OCI-LY7 (cell line): Measurements from ENCODE around the gene MT1A. TPM values are rescaled to one million over a fixed set of nuclear protein-coding genes. Genes with fewer than 3 reads are reported as not detected.

Experiments
- BruUV-seq: library from RNA; stranded (reverse); fragments of 400-500 nt; replicated peaks from 2 replicates; lab custom pipeline; 2021; lab: Mats Ljungman, UMichigan
- CTCF ChIA-PET: fragments of 300-600 bp; sonication (Branson Sonifier 250); formaldehyde crosslinking; loops from one replicate; lab custom pipeline; 2022; ENCODE audit warnings: antibody characterized with exemption; ENCODE audit not compliant: unreplicated experiment; lab: Charles Lee
- POLR2A ChIA-PET: fragments of 300-600 bp; sonication (Branson Sonifier 250); formaldehyde crosslinking; loops from one replicate; lab custom pipeline; 2022; ENCODE audit warnings: antibody characterized with exemption; lab: Charles Lee
- DNase-seq: peaks from one replicate; pipeline ENCODE4 v3.0.0-alpha.2; 2015; ENCODE audit warnings: low spot score
- H2AFZ ChIP-seq: fragments of 200-600 bp; sonication (generic), shearing (Covaris generic); 2 replicates; pipeline ENCODE4 v1.6.1; 2014; ENCODE audit warnings: mild to moderate bottlenecking, antibody characterized with exemption, low read length, moderate library complexity
- H3K27ac ChIP-seq: fragments of 200-600 bp; sonication (generic); 2 replicates; pipeline ENCODE4 v1.5.1; 2014; ENCODE audit warnings: mixed run types, low read depth, mild to moderate bottlenecking, moderate library complexity, low read length, inconsistent platforms; ENCODE audit not compliant: poor library complexity, severe bottlenecking
- H3K36me3 ChIP-seq: fragments of 200-600 bp; sonication (generic); 2 replicates; pipeline ENCODE4 v1.6.1; 2014; ENCODE audit warnings: mild to moderate bottlenecking, antibody characterized with exemption, low read length, moderate library complexity, mixed read lengths; ENCODE audit not compliant: insufficient read depth
- H3K4me1 ChIP-seq: fragments of 200-600 bp; sonication (generic); 2 replicates; pipeline ENCODE4 v1.5.1; 2014; ENCODE audit warnings: mild to moderate bottlenecking, low read length; ENCODE audit not compliant: insufficient read depth, poor library complexity, severe bottlenecking
- H3K4me2 ChIP-seq: fragments of 200-600 bp; sonication (generic); 2 replicates; pipeline ENCODE4 v1.6.1; 2014; ENCODE audit warnings: mild to moderate bottlenecking, low read length
- H3K4me3 ChIP-seq: fragments of 200-600 bp; sonication (generic); 2 replicates; pipeline ENCODE4 v1.5.1; 2014; ENCODE audit warnings: mild to moderate bottlenecking, low read depth, low read length; ENCODE audit not compliant: poor library complexity, severe bottlenecking
- H3K79me2 ChIP-seq: fragments of 200-600 bp; sonication (generic); 2 replicates; pipeline ENCODE4 v1.6.1; 2016; ENCODE audit warnings: low read depth, mild to moderate bottlenecking, low read length, moderate library complexity, mixed read lengths; ENCODE audit not compliant: insufficient read depth
- H3K9me2 ChIP-seq: fragments of 200-600 bp; sonication (generic); 2 replicates; pipeline ENCODE4 v1.6.1; 2016; ENCODE audit warnings: mild to moderate bottlenecking, low read length, mixed read lengths; ENCODE audit not compliant: insufficient read depth
- H3K9me3 ChIP-seq: fragments of 200-600 bp; sonication (generic); 2 replicates; pipeline ENCODE4 v1.6.1; 2014; ENCODE audit warnings: mild to moderate bottlenecking, mixed run types, low read length, mixed read lengths
- H4K20me1 ChIP-seq: fragments of 200-600 bp; sonication (generic); 2 replicates; pipeline ENCODE4 v1.6.1; 2014; ENCODE audit warnings: mild to moderate bottlenecking, antibody characterized with exemption, low read length, moderate library complexity, mixed read lengths; ENCODE audit not compliant: insufficient read depth
- EZH2phosphoT487 ChIP-seq: fragments of 200-600 bp; sonication (generic); IDR thresholded peaks from 2 replicates; pipeline ENCODE4 v1.6.1; 2018; ENCODE audit warnings: low read depth, borderline replicate concordance, mild to moderate bottlenecking, mixed run types, antibody characterized with exemption, low read length, moderate library complexity, mixed read lengths
- intact Hi-C: fragments of 100-400 bp; cut with micrococcal nuclease; formaldehyde crosslinking; loops from one replicate; pipeline ENCODE4 v1.10.0; 2022; ENCODE audit not compliant: unreplicated experiment
- total RNA-seq, 2 experiments: library from RNA; depleted of rRNA in 1 of 2; stranded (reverse); fragments of >200 nt in 1 of 2; shearing (Covaris generic) in 1 of 2; gene quantifications; 2 replicates each; pipeline ENCODE4 v1.2.3, GENCODE V29; 2014 to 2022
- TF ChIP-seq, protein P1 (sequence below): fragments of 200-600 bp; sonication (generic); conservative IDR thresholded peaks from 2 replicates; pipeline ENCODE4 v1.5.1; 2014; ENCODE audit warnings: mild to moderate bottlenecking, antibody characterized with exemption, low read length, moderate library complexity, mixed read lengths

Gene MT1A
- total RNA-seq, 2 experiments from 2014 or later = not detected

DNA sequence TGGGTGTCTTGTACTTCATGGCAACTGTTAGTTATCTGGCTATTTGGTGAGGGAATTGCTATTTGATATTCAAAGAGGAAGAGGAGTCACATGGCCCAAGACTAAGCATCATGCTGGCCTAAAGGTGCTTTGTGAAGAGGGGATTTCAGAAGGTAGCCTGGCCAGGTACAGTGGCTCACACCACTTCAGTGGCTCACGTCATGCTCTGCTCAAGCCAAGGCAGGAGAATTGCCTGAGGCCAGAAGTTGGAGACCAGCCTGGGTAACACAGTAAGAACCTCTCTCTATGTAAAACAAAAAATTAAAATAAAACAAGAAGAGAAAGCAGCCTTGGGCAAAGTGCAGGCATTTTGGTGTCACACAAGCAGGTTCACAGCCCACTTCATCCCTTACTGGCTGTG, 6.8 kb downstream of the MT1A start:
- Histone ChIP-seq H4K20me1 (no peaks in the 10 kb centered on the region), H3K4me3 (no peak overlapping the region), H3K79me2 (no peaks in the 10 kb centered on the region), H3K9me2 (no peaks in the 10 kb centered on the region), H3K36me3 (no peaks in the 10 kb centered on the region), H2AFZ (no peak overlapping the region), H3K27ac (no peak overlapping the region), H3K9me3 (no peaks in the 10 kb centered on the region), H3K4me2 (no peak overlapping the region), H3K4me1 (no peaks in the 10 kb centered on the region)
- TF ChIP-seq, protein P1, sequence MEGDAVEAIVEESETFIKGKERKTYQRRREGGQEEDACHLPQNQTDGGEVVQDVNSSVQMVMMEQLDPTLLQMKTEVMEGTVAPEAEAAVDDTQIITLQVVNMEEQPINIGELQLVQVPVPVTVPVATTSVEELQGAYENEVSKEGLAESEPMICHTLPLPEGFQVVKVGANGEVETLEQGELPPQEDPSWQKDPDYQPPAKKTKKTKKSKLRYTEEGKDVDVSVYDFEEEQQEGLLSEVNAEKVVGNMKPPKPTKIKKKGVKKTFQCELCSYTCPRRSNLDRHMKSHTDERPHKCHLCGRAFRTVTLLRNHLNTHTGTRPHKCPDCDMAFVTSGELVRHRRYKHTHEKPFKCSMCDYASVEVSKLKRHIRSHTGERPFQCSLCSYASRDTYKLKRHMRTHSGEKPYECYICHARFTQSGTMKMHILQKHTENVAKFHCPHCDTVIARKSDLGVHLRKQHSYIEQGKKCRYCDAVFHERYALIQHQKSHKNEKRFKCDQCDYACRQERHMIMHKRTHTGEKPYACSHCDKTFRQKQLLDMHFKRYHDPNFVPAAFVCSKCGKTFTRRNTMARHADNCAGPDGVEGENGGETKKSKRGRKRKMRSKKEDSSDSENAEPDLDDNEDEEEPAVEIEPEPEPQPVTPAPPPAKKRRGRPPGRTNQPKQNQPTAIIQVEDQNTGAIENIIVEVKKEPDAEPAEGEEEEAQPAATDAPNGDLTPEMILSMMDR = no peak
- no peak for TF ChIP-seq EZH2phosphoT487
- intact Hi-C loops = no loop called here
- BruUV-seq = no TSS peak
- POLR2A ChIA-PET = no interaction called here
- CTCF ChIA-PET = no interaction called here
- DNase-seq = no peak

DNA sequence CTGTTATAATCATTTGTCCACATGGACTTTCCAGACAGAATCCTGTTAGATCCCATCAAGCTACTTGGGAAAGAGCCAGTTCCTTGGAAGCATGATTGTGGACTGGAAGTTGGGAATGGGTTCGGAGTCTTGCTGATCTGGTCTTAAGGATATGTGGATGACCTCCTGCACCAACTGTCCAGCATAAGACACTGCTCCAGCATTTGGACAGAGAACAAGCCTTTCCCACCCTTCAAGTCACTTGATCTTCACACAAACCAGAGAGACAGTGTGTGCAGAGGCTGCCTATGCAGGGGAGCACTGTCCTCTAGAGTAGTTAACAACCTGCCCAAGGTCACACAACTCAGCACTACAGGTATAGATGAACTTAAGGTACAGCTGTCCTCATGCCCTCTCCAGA, 7.4 kb downstream of the MT1A start:
- no peak overlapping the region for H3K4me2 ChIP-seq
- TF ChIP-seq, protein P1 = no peak
- no peak for TF ChIP-seq EZH2phosphoT487
- no peaks in the 10 kb centered on the region for H4K20me1 ChIP-seq
- H3K4me3 ChIP-seq = no peak overlapping the region
- DNase-seq = no peak
- no peak overlapping the region for H3K27ac ChIP-seq
- no peak overlapping the region for H2AFZ ChIP-seq
- H3K79me2 ChIP-seq = no peaks in the 10 kb centered on the region
- no peaks in the 10 kb centered on the region for H3K9me2 ChIP-seq
- no TSS peak for BruUV-seq
- intact Hi-C loops = no loop called here
- H3K9me3 ChIP-seq = no peaks in the 10 kb centered on the region
- CTCF ChIA-PET = no interaction called here
- no peaks in the 10 kb centered on the region for H3K4me1 ChIP-seq
- no peaks in the 10 kb centered on the region for H3K36me3 ChIP-seq
- POLR2A ChIA-PET = interaction anchor here (0.9 kb wide), 1 partner anchor 15 kb away, joined by 3 read pairs; no protein-coding TSS in a partner anchor

DNA sequence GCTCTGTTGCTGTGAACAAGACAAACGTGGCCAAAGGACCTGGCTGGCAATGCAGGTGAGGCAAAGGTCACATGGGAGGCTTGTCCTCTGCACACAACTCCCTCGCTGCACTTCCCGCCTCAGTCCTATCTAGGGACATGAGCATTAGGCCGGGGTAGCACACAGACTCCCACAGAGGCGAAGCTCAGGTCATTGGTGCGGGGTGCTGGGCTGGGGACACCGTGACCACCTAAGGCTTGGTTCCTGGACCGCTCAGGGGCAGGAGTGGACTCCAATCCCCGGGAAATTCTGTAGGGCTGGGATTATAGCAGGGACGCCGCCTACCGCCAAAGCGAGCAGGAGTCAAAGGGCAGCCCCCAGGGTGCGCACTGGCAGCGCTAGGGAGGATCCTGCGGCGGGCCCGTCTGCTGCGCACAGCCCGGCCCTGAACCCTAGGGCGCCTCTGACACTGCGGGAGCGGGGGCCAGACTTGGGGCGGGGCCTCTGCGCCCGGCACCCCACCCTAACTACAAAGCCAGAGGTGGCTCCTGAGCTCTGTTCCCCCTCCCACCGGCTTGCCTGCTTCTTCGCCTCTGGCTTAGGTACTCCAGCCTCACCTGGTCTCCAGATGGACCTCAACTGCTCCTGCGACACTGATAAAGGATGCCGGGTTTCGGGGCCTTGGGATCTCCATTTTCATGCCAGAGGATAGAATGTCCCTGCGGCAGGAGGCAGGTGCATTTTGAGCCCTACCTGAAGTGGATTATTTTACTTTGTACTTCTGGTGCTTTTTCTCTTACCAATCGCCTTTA, 9.4 kb downstream of the MT1A start:
- H3K36me3 ChIP-seq = no peaks in the 10 kb centered on the region
- no peaks in the 10 kb centered on the region for H4K20me1 ChIP-seq
- TF ChIP-seq, protein P1 = no peak
- TF ChIP-seq EZH2phosphoT487 = no peak
- intact Hi-C loops = no loop called here
- no peak overlapping the region for H3K27ac ChIP-seq
- no peak overlapping the region for H2AFZ ChIP-seq
- H3K4me2 ChIP-seq = no peak overlapping the region
- H3K9me2 ChIP-seq = no peaks in the 10 kb centered on the region
- ChIA-PET CTCF (no interaction called here), POLR2A (no interaction called here)
- DNase-seq = no peak
- H3K4me3 ChIP-seq = no peak overlapping the region
- H3K9me3 ChIP-seq = no peaks in the 10 kb centered on the region
- no TSS peak for BruUV-seq
- peaks cover under 1% of the 10 kb centered on the region for H3K4me1 ChIP-seq
- no peaks in the 10 kb centered on the region for H3K79me2 ChIP-seq
